ENCODE measurements around the gene ITPRID2. TPM values are rescaled to one million over a fixed set of nuclear protein-coding genes. Genes with fewer than 3 reads are reported as not detected.

Gene ITPRID2
- total and polyA plus RNA-seq, 2 of the 13 experiments (the other 11 are each of a cell fraction or from before 2014, with no cell fraction given): 44.8 to 62.3 TPM

DNA sequence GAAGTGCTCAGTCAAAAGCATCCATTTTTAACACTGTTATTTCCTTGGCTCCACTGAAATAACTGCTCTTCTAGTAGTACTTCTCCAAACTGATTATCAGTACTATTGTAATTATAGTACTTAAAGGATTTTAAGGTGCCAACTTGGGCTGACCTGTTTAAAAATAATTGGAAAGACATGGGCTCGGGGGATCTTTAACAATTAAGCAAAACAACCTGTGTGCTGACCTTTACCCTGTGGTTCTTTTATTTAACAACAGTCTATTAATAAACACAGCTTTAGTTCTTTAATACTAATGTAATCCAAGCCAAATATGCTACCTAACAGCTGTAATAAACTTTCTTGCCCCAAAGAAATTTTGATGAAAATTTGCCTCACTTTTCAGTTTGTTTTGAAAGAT lies 6.9 kb upstream of the ITPRID2 start:
- Histone ChIP-seq H3K9ac (ENCODE audit: insufficient read depth, low read depth, low read length) (no peak overlapping the region), H3K27me3 (ENCODE audit: control insufficient read depth in 1 of 2, insufficient read depth in 2 of 2, low read length in 2 of 2) (0 out of 5 replicates have a peak, but pooled peaks cover 1 to 4% of the 10 kb centered on the region in 2 experiments), H2AFZ (ENCODE audit: low read length) (no peak overlapping the region), H3K27ac (ENCODE audit: extremely low read length, insufficient read depth, low read length) (no peak overlapping the region), H4K20me1 (ENCODE audit: insufficient read depth, low read length) (no peaks in the 10 kb centered on the region), H3K4me2 (ENCODE audit: low read depth, low read length) (no peak overlapping the region), H3K4me1 (ENCODE audit: insufficient read depth, low read length) (peaks cover 12% of the 10 kb centered on the region), H3K79me2 (ENCODE audit: insufficient read depth, low read length) (no peaks in the 10 kb centered on the region), H3K36me3 (replicated peaks in 1 of 2; ENCODE audit: control insufficient read depth in 1 of 2, insufficient read depth in 2 of 2, low read length in 2 of 2) (no peaks in the 10 kb centered on the region), H3K9me3 (ENCODE audit: low read length) (no peaks in the 10 kb centered on the region), H3K4me3 (replicated peaks in 1 of 3; ENCODE audit: insufficient read depth in 1 of 3, low read depth in 2 of 3, low read length in 3 of 3) (no peak overlapping the region)
- no peak for TF ChIP-seq MIER3 (CRISPR knock-in tag; IDR thresholded peaks at IDR 0.05; ENCODE audit: borderline replicate concordance)
- no peak for TF ChIP-seq FOXK1 (CRISPR knock-in tag; IDR thresholded peaks at IDR 0.05; ENCODE audit: borderline replicate concordance, low read depth)
- no peak for TF ChIP-seq FOXK2 (IDR thresholded peaks at IDR 0.05)
- in situ Hi-C loops (cut with HindIII; ENCODE audit: extremely low pct_ligation_motif_present, low pct_unique_long_range_greater_than_20kb): no loop called here
- intact Hi-C loops (cut with micrococcal nuclease; ENCODE audit: unreplicated experiment): no loop called here
- FAIRE-seq: no peak
- ChIA-PET CTCF (ENCODE audit: low intra/inter-chr PET ratio, low total read pairs) (no interaction called here), POLR2A (no interaction called here)
- no TSS peak for BruUV-seq (replicated peaks)
- no peak for DNase-seq (ENCODE audit: low spot score)
- WGBS (ENCODE audit: low lambda C conversion rate): 0% methylated on average over 1 of the region's 1 CpG
- no peak for ATAC-seq

DNA sequence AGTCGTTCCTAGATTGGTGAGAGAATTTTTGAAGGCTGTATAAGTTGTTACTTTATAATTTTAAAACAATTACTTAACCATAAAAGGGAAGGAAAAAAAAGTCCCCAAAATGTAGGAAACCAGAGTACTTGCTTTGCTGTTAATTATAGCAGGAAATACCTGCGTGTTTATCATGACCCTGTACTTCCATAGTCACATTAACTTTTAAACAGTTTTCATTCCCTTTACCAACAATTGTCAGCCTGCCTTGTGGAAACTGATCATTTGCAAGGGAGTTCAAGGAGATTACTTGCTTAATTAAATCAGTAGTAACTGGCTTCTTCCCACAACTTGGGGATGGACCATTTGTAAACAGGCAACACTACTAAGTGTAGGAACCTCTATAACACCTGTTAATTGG lies 6.4 kb upstream of the ITPRID2 start:
- no peak for FAIRE-seq
- H3K9me3 ChIP-seq (ENCODE audit: low read length): no peaks in the 10 kb centered on the region
- no TSS peak for BruUV-seq (replicated peaks)
- H4K20me1 ChIP-seq (ENCODE audit: insufficient read depth, low read length): no peaks in the 10 kb centered on the region
- no peaks in the 10 kb centered on the region for H3K36me3 ChIP-seq (replicated peaks in 1 of 2; ENCODE audit: control insufficient read depth in 1 of 2, insufficient read depth in 2 of 2, low read length in 2 of 2)
- no peak for ATAC-seq
- ChIA-PET CTCF (ENCODE audit: low intra/inter-chr PET ratio, low total read pairs) (no interaction called here), POLR2A (no interaction called here)
- in situ Hi-C loops (cut with HindIII; ENCODE audit: extremely low pct_ligation_motif_present, low pct_unique_long_range_greater_than_20kb) (no loop called here), intact Hi-C loops (cut with micrococcal nuclease; ENCODE audit: unreplicated experiment) (no loop called here)
- H3K9ac ChIP-seq (ENCODE audit: insufficient read depth, low read depth, low read length): no peak overlapping the region
- H3K27me3 ChIP-seq (ENCODE audit: control insufficient read depth in 1 of 2, insufficient read depth in 2 of 2, low read length in 2 of 2): 0 out of 5 replicates have a peak, but pooled peaks cover 1 to 4% of the 10 kb centered on the region in 2 experiments
- no peaks in the 10 kb centered on the region for H3K79me2 ChIP-seq (ENCODE audit: insufficient read depth, low read length)
- H3K4me2 ChIP-seq (ENCODE audit: low read depth, low read length): no peak overlapping the region
- H3K4me1 ChIP-seq (ENCODE audit: insufficient read depth, low read length): peaks cover 17% of the 10 kb centered on the region
- DNase-seq (ENCODE audit: low spot score): no peak
- 12% methylated on average over 2 of the region's 2 CpGs for WGBS (ENCODE audit: low lambda C conversion rate)
- no peak overlapping the region for H2AFZ ChIP-seq (ENCODE audit: low read length)
- no peak overlapping the region for H3K27ac ChIP-seq (ENCODE audit: extremely low read length, insufficient read depth, low read length)
- H3K4me3 ChIP-seq (replicated peaks in 1 of 3; ENCODE audit: insufficient read depth in 1 of 3, low read depth in 2 of 3, low read length in 3 of 3): no peak overlapping the region
- TF ChIP-seq, protein P1, sequence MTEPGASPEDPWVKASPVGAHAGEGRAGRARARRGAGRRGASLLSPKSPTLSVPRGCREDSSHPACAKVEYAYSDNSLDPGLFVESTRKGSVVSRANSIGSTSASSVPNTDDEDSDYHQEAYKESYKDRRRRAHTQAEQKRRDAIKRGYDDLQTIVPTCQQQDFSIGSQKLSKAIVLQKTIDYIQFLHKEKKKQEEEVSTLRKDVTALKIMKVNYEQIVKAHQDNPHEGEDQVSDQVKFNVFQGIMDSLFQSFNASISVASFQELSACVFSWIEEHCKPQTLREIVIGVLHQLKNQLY (CRISPR knock-in tag; IDR thresholded peaks at IDR 0.05): no peak
- TF ChIP-seq, protein P2, sequence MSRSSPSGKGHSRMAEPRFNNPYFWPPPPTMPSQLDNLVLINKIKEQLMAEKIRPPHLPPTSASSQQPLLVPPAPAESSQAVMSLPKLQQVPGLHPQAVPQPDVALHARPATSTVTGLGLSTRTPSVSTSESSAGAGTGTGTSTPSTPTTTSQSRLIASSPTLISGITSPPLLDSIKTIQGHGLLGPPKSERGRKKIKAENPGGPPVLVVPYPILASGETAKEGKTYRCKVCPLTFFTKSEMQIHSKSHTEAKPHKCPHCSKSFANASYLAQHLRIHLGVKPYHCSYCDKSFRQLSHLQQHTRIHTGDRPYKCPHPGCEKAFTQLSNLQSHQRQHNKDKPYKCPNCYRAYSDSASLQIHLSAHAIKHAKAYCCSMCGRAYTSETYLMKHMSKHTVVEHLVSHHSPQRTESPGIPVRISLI (CRISPR knock-in tag; IDR thresholded peaks at IDR 0.05; ENCODE audit: borderline replicate concordance): no peak
- no peak for TF ChIP-seq RFXANK (CRISPR knock-in tag; IDR thresholded peaks at IDR 0.05)
- no peak for TF ChIP-seq SNAPC2 (CRISPR knock-in tag; IDR thresholded peaks at IDR 0.05)
- TF ChIP-seq ELF4 (CRISPR knock-in tag; IDR thresholded peaks at IDR 0.05; ENCODE audit: borderline replicate concordance): no peak
- no peak for TF ChIP-seq ZNF724P (CRISPR knock-in tag; IDR thresholded peaks at IDR 0.05; ENCODE audit: borderline replicate concordance)
- no peak for TF ChIP-seq EED (CRISPR knock-in tag; IDR thresholded peaks at IDR 0.05)
- TF ChIP-seq, protein P3, sequence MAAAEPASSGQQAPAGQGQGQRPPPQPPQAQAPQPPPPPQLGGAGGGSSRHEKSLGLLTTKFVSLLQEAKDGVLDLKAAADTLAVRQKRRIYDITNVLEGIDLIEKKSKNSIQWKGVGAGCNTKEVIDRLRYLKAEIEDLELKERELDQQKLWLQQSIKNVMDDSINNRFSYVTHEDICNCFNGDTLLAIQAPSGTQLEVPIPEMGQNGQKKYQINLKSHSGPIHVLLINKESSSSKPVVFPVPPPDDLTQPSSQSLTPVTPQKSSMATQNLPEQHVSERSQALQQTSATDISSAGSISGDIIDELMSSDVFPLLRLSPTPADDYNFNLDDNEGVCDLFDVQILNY (CRISPR knock-in tag; conservative IDR thresholded peaks at IDR 0.05): no peak
- TF ChIP-seq, protein P4, sequence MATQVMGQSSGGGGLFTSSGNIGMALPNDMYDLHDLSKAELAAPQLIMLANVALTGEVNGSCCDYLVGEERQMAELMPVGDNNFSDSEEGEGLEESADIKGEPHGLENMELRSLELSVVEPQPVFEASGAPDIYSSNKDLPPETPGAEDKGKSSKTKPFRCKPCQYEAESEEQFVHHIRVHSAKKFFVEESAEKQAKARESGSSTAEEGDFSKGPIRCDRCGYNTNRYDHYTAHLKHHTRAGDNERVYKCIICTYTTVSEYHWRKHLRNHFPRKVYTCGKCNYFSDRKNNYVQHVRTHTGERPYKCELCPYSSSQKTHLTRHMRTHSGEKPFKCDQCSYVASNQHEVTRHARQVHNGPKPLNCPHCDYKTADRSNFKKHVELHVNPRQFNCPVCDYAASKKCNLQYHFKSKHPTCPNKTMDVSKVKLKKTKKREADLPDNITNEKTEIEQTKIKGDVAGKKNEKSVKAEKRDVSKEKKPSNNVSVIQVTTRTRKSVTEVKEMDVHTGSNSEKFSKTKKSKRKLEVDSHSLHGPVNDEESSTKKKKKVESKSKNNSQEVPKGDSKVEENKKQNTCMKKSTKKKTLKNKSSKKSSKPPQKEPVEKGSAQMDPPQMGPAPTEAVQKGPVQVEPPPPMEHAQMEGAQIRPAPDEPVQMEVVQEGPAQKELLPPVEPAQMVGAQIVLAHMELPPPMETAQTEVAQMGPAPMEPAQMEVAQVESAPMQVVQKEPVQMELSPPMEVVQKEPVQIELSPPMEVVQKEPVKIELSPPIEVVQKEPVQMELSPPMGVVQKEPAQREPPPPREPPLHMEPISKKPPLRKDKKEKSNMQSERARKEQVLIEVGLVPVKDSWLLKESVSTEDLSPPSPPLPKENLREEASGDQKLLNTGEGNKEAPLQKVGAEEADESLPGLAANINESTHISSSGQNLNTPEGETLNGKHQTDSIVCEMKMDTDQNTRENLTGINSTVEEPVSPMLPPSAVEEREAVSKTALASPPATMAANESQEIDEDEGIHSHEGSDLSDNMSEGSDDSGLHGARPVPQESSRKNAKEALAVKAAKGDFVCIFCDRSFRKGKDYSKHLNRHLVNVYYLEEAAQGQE (IDR thresholded peaks at IDR 0.05; ENCODE audit: borderline replicate concordance in 1 of 2, low read depth in 1 of 2, low read length in 2 of 2): no peak
- TF ChIP-seq FOSL2 (CRISPR knock-in tag; IDR thresholded peaks at IDR 0.05): no peak
- TF ChIP-seq PITX1 (CRISPR knock-in tag; IDR thresholded peaks at IDR 0.05): no peak
